GM19025 (cell line): ENCODE results near the gene DLG5.

Experiments
- ATAC-seq: cut with Tn5 transposase; IDR thresholded peaks from one replicate; pipeline ENCODE4 v1.9.1; 2021; ENCODE audit warnings: mild to moderate bottlenecking, low read depth, moderate library complexity; ENCODE audit not compliant: unreplicated experiment

Gene DLG5

DNA sequence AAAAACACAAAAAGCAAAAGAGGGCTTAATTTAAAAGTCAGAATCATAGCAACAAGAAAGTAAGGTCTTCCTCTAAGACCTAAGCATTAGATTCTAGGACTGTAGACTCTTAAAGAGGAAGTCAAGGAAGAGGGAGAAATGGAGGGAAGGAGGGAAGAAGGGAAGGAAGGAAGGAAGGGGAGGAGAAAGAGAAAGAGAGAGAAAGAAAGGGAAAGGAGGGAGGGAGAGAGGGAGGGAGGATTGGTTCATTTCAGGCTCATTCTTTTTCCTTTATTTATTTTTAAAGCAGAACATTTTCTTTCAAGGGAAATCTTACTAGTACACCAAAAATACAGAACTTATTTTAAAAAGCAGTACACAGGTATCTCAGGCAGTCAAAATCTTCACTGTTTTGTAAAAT is 81.1 kb downstream of the DLG5 start:
- no peak for ATAC-seq

DNA sequence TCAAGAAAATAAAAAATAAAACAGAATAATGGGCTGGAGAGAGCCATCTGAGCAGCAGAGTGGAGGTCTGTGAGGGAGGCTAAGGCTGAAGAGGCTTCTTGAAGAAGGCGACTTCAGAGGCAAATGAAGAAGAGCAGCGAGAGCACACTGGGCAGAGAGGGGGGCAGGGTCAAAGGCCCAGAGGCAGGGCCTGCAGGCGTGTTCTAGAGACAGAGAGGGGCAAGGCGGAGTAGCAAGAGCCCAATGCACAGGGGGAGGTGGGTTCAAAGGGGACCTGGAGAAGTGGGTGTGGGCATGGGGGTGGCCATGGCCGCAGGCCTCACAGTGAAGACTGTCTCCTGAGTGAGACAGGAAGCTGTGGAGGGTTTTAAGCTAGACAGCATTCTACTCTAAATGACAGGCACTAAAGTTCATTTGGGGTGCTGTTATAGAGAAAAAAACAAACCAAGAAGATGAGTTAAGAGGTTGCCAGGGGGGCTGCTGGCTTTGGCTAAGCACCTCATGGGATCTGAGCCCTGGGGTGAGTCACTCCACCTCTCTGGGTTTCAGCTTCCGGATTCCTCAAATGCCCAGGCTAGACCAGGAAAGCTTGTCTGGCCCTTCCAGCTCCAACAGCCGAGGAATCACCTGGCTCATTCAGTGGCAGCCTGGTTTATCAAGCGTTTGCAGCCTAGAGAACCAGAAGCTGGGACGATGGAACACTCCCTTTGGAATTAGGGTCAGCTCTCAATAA is 81.7 kb downstream of the DLG5 start:
- ATAC-seq, result no peak

DNA sequence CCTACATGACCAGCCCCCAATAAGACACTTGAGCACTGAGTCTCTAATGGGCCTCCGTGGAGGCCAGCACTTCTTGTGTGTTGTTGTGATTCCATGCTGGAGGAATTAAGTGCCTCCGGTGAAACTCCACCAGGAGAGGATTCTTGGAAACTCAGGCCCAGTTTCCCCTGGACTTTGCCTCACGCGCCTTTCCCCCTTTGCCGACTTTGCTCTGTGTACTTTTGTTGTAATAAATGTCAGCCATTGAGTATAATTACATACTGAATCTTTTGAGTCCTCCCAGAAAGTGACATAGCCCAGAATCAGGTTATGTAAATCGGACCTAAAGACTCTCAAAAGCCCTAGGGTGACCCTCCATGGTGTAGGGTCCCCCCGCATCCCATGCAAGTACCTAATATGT is 82.4 kb downstream of the DLG5 start:
- no peak for ATAC-seq

DNA sequence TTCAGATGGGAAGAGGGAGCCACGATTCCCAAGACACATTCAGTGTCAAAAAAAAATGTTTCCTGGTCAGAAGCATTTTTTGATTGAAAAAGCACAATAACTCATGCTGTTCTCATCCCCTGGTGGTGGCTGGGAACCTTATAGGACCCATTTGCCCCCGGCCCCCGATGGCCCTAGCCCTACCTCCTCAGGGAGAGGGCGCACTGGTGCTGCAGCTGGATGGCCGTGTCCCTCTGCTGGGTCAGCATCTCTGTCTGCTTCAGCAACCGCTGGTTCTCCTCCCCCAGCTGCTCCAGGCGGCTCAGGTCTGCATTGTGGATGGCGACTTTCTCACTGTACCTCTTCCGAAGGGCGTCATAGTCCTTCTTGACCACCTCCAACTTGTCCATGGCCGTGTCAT is 83.3 kb downstream of the DLG5 start:
- ATAC-seq, result no peak

DNA sequence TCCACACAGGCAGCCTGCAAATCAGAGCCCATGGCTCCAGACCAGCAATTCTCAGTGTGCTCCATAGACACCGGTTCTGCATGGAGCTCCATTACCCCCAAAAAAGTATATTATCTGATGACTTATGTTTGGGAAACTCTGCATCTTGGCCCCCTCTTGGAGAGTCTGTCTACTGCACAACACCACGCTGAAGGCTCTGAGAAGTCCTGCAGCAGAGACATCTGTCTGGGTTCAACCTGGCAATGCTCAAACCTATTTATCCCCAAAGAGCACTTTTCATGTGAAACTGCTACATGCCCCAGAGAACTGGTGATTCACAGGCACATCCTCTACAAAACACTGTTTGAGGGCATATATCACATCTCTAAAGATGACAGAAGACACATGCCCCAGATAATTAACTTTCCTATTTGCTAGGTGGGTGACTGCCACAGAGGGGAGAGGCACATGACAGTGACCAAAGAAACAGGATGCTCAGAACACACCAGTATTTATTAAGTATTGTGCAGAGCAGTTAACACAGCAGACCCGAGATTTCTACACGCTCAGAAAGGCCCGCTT is 83.8 kb downstream of the DLG5 start:
- no peak for ATAC-seq

DNA sequence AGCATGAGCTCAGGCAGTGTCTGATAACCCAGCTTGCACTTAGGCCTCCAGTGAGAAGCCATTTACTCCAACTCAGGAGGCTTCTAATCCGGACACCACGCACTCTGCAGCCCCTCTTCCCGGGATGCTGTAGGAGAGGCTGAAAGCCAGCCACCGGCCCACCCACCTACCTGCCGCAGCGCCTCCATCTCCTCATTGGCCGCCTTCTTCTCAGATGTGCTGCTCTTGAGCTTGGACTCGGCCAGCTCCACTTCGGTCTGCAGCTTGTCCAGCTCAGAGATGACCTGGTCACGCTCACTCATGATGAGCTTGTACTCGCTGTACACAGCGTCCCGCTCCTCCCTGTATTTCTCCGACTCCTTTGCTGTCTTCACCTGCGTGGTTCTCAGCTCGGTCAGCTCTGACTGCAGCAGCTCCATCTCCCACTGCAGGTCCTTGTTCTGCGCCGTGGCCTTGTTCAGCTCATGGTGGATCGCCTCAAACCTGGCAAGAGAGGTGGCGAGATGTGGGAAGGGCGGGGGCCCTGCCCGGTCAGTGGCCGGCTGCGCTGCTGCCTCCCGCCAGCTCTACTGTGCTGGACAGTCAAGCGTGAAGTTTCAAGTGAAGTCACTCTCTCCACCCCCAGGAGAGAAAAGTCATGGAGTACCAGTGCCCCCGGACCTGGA is 84.7 kb downstream of the DLG5 start:
- ATAC-seq, result no peak

DNA sequence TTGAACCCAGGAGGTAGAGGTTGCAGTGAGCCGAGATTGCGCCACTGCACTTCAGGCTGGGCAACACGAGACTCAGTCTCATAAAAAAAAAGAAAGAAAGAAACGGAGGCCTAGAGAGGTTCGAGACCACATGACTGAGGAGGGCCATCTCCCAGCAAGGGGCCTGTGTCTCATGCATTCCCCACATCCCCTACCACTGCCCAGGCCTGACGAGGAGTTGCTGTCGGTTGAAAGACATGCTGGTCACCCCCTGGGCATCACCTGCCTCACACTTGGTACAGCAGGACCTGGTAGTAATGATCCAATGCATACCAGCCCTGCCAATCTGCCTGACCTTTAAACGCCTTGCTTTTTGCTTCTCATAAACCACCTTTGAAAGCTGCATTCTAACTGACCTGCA is 85.9 kb downstream of the DLG5 start:
- no peak for ATAC-seq

DNA sequence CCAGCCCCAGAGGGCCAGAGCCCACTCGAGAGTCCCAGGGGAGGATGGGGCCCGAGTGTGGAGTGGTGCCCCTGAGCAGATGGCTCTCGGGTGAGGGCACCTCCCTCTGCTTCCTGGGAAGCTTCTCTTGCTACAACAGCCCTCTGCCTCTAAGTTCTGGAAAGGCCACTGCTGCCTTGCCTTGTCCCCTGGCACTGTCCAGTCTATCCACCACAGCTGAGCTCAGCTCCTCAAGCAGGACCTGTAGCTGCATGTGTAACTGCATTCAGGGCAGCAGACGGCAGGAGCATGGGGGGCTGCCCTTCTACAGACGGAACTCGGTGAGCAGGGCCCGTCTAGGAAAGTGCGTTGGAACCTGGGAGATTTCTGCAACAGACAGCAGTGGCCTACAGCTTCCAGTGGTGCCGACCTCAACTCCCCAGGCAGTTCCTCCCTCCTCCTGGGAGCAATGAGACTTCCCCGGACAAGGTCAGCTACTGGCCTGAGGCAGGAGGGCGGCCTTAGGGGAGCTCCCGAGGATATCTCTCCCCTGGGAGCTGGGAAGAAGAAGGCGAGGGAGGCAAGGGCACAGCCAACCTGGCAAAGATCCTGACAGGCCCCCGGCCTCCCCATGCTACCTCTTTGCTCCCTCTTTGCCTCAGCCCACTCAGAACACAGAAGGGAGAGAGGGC is 88.5 kb downstream of the DLG5 start:
- no peak for ATAC-seq

DNA sequence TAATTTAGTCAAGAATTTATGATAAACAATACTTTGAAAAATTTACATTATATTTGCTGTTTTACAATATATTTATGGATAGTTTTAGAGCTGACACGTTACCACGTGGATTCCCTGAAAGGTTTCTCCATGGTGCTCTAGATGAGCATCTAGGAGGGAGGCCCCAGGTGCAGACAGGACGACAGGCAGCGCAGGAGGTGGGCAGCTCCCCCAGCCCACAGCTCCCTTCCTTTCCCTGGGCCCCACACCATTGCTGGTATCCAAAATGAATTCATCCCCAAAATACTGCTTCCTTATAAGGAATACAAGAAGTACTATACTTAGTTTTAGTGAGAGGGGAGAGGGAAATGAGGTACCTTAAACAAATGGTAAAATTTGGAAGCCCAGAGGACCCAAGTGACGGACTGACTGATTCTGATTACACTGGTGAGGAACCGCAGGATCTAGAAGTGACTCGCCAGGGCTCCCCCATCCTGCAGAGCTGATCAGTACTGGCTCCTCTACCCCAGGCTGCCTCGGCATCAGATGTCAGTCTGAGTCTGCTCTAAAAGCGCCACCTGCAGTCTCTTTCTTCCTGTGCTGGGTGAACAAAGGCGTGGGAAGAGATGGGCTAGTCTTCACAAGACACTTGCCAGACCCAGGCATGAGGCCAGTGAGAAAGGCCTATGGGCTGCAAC is 89.2 kb downstream of the DLG5 start:
- ATAC-seq, result peak; percentile 87

DNA sequence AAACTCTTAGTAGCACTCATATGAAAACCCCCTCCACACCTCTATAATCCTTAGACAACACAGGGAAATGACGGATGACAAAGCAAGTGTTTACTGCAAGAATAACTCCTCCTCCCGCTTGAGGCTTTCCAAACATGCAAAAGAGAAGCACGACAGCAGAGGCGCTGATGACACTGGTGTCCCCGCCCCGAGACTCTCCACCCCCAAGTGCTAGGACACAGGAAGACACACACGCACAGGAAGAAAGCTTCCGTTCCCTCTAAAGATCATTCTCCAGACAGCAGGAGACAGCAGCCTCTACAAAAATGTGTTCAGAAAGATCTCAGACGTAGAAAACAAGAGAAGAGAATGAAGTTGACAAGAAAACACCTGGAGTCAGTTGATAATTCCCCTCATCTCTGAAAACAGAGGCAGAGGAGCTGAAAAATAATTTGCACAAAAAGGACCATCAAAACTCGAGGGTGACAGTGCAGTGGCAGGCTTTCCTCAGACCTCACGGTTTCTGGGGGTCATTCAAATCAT is 90.2 kb downstream of the DLG5 start:
- peak; percentile 50 for ATAC-seq

DNA sequence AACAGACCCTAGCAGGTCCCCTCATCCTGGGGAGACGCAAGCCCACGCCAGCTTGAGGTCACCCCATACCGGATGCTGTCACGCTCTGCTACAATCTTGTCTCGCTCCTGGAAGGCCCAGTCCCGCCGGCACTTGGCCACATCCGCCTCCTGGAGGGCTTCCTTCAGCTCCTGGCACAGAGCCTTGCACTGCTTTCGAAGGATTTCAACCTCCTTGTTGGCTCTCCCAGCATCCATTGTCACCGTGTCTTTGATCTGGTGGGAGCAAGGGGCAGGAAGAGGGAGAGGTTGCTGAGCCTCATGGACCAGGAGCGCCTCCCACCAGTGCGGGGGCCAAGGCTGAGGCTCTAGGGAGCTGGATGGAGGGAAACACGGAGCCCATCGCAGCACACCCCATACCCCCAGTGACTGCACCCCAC is 90.9 kb downstream of the DLG5 start:
- ATAC-seq, result no peak

DNA sequence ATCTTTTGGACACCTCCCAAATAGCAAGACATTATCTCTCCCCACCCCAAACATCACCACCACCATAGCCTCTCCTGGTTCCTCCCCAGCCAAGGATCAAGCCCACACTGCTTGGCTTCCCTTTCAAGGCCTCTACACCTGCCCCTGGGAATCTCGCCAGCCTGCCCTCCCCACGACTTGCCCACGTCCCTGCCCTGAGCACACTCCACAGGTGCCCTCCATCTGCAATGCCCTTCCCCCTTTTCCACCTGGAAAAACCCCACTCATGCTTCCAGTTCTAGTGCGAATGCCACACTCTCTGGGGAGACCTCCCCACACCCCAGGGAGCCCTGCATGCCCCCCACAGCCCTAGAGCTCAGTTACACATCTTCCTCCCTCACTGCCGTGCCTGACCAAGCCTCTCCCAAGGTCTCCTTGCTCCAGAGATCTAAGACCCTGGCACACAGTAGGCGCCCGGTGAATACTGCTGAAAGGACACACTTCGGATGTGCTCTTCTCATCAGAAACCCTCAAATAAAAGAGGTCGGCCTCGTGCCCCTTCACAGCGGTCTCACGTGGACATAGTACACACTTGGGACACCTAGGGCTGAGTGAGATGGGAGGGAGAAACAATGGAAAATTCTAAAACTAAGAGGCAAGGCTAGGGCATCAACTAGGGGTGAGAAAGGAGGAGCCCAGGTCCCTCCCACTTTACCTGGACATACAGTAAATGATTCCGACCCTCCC is 91.4 kb downstream of the DLG5 start:
- ATAC-seq, result no peak

DNA sequence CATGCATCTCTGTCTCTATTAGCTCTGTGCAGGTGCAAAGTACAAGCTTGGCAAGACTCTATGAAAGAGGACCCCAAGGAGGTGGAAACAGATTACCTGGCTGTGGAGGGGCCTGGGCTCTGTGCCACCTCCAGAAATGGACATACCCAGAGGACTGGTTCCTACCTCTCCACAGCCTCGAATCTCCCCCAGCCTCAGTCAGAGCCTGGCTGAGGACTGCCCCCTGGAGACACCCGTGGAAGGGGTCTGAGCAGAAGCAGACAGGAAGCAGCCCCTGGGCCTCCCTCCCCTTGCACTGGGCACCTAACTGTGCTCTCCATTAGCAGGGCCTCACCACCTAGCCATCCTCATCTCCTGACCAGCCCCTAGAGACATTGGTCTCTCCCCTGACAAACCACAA is 92.0 kb downstream of the DLG5 start:
- ATAC-seq, result no peak

DNA sequence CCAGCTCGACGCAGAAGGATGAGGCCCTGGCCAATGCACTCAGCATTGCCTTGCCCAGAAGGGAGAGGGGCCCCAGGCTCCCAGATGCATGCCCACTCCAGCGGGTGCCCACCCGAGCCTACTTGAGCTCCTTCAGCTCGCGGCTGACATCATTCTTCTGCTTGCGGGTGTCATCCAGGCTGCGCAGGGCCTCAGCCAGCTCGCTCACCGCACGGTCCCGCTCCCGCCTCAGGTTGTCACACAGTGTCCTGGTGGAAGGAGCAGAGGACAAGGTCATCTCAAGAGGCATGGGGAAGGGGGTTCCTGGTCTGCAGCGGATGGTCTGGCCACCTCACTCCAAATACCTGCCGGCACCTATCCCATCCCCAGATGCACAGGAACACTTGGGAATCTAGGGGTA is 92.8 kb downstream of the DLG5 start:
- no peak for ATAC-seq

DNA sequence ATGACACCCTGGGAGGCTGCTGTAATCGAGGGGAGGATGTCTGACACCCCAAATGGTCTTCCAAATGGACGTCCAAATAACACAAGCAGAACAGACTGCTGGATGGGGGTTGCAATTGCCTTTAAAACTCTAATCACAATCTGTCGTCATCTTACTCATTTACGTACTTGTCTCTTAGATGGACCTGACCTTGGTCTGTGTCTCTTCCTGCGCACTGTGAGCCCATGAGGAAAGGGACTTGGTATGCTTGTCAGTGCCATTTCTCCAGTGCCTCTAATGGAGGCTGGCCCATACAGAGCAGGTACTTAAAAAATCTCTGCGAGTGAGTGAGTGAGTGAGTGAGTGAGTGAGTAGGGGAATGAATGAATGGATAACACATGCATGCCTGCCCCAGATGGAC is 93.3 kb downstream of the DLG5 start:
- ATAC-seq, result no peak

DNA sequence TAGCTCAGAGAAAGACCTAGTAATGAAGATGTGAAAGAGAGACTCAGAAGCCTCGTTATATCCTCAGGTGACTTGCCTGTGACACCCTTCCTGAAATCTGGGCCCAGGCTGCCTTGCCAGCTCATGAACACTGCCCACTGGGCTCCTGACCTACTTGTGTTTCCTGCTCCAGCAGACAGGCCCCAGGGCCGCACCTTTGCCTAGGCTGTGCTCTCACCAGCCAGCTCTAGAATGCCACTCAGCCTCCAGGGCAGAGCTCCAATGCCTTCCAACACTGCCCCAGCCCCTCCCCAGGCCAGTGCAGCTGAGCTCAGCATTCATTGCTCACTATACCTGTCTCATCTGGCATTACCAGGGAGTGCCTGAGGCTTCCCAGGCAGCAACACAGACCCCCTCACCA is 94.3 kb downstream of the DLG5 start:
- ATAC-seq, result no peak

DNA sequence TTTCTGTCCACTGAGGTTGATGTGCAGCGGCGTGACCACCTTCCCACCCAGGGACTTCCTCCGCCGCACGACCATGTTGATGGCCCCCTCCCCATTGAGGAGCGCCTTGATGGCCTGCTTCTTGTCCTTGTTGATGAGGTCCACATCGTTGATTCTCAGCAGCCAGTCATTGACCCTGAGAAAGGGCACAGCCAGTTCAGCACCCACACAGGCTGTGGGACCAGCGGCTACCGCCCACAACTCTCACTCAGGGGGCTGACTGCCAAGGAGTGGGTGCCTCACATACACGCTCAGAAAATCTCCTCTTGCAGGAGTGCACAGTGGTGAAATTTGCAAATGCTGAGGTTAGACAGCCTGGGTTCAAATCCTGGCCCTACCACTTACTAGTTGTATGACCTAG is 97.2 kb downstream of the DLG5 start:
- no peak for ATAC-seq

DNA sequence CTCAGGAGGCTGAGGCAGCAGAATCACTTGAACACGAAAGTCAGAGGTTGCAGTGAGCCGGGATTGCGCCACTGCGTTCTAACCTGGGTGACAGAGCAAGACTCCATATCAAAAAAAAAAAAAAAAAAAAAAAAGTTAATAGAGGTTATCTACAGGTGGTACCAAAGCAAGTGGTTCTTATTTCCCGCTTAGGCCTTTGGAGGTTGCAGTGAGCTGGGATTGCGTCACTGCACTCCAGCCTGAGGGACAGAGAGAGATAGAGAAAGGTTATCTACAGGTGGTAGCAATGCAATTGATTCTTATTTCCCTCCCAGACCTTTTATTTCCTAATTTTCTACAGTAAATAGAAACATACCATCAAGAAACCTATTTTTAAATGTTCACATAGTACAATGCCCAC is 98.2 kb downstream of the DLG5 start:
- ATAC-seq, result no peak

DNA sequence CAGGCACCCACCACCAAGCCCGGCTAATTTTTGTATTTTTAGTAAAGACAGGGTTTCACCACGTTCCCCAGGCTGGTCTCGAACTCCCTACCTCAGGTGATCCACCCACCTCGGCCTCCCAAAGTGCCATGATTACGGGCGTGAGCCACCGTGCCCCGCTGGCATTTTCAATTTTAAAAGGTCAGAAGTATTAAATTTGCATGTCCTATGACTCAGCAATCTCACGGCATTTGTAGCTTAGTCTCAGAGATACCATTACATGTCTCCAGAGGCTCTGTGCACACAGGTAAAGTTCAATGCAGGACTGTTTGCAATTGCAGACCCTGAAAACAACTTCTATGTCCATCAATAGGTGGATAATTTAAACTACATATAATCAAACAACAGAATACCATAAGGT is 99.2 kb downstream of the DLG5 start:
- ATAC-seq, result no peak

DNA sequence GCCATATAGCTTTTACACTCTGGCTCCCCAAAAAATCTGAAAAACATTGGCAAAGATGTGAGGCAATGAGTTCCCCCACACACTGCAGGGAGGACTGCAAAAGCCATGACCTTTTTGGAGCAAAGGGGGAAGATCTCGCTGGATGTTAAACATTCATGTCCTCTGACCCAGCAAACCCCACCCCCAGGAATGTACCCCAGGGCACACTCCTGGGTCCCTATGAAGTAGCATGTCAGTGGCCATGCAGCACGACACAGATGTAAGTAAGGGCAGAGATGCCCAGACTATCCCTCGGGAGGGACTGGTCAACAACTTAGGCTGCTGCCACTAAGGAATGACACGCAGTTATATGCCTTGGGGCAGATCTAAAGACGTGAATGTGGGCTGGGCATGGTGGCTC is 100.6 kb downstream of the DLG5 start:
- no peak for ATAC-seq
